ENCODE data around the gene BRD3OS.

BRD3OS gene

GRCh38 chr9:134040781-134041648 is 15.7 kb downstream of the BRD3OS start:
- TF ChIP-seq TCF12 (IDR thresholded peaks at IDR 0.05; ENCODE audit: low read depth) (no peak), NFIC (IDR thresholded peaks at IDR 0.05) (peak; percentile 85), TAF1 (IDR thresholded peaks at IDR 0.05; ENCODE audit: low read depth) (no peak)

GRCh38 chr9:134041649-134041962 is 16.3 kb downstream of the BRD3OS start:
- TF ChIP-seq CEBPB (IDR thresholded peaks at IDR 0.05) (no peak), EGR1 (IDR thresholded peaks at IDR 0.05) (no peak), REST (IDR thresholded peaks at IDR 0.05; ENCODE audit: low read depth) (no peak), FOXM1 (IDR thresholded peaks at IDR 0.05; ENCODE audit: borderline replicate concordance, low read depth) (no peak), TEAD4 (IDR thresholded peaks at IDR 0.05) (no peak), EP300 (IDR thresholded peaks at IDR 0.05; ENCODE audit: borderline replicate concordance) (no peak), USF1 (IDR thresholded peaks at IDR 0.05) (no peak), TAF1 (IDR thresholded peaks at IDR 0.05; ENCODE audit: low read depth) (no peak), NFIC (IDR thresholded peaks at IDR 0.05) (no peak), TCF12 (IDR thresholded peaks at IDR 0.05; ENCODE audit: low read depth) (no peak)

GRCh38 chr9:134043531-134043988 is 18.3 kb downstream of the BRD3OS start:
- TF ChIP-seq EP300 (IDR thresholded peaks at IDR 0.05; ENCODE audit: borderline replicate concordance) (no peak), TAF1 (IDR thresholded peaks at IDR 0.05; ENCODE audit: low read depth) (no peak), CEBPB (IDR thresholded peaks at IDR 0.05) (no peak), CREB1 (IDR thresholded peaks at IDR 0.05; ENCODE audit: low read depth) (no peak), FOXM1 (IDR thresholded peaks at IDR 0.05; ENCODE audit: borderline replicate concordance, low read depth) (no peak)

- no peak for TF ChIP-seq NFIC (IDR thresholded peaks at IDR 0.05)
- no peak for TF ChIP-seq RAD21 (IDR thresholded peaks at IDR 0.05; ENCODE audit: low read depth)
- TF ChIP-seq TCF12 (IDR thresholded peaks at IDR 0.05; ENCODE audit: low read depth): no peak
- TF ChIP-seq CREB1 (IDR thresholded peaks at IDR 0.05; ENCODE audit: low read depth): no peak
- TF ChIP-seq TAF1 (IDR thresholded peaks at IDR 0.05; ENCODE audit: low read depth): no peak
Measured at GRCh38 chr9:134044944-134045343, 19.7 kb downstream of the BRD3OS start.

- no peak for TF ChIP-seq TCF12 (IDR thresholded peaks at IDR 0.05; ENCODE audit: low read depth)
- no peak for TF ChIP-seq CREB1 (IDR thresholded peaks at IDR 0.05; ENCODE audit: low read depth)
- no peak for TF ChIP-seq NFIC (IDR thresholded peaks at IDR 0.05)
- TF ChIP-seq EGR1 (IDR thresholded peaks at IDR 0.05): no peak
- TF ChIP-seq ZBTB7A (IDR thresholded peaks at IDR 0.05; ENCODE audit: low read depth): no peak
- no peak for TF ChIP-seq MAX (IDR thresholded peaks at IDR 0.05)
- TF ChIP-seq TAF1 (IDR thresholded peaks at IDR 0.05; ENCODE audit: low read depth): no peak
- no peak for TF ChIP-seq REST (IDR thresholded peaks at IDR 0.05; ENCODE audit: low read depth)
- no peak for TF ChIP-seq USF1 (IDR thresholded peaks at IDR 0.05)
- TF ChIP-seq TEAD4 (IDR thresholded peaks at IDR 0.05): no peak
- no peak for TF ChIP-seq CEBPB (IDR thresholded peaks at IDR 0.05)
- TF ChIP-seq FOXM1 (IDR thresholded peaks at IDR 0.05; ENCODE audit: borderline replicate concordance, low read depth): no peak
- TF ChIP-seq EP300 (IDR thresholded peaks at IDR 0.05; ENCODE audit: borderline replicate concordance): no peak
- no peak for TF ChIP-seq YY1 (IDR thresholded peaks at IDR 0.05; ENCODE audit: low read depth)
- TF ChIP-seq RAD21 (IDR thresholded peaks at IDR 0.05; ENCODE audit: low read depth): no peak
Measured at GRCh38 chr9:134045841-134046544, 20.7 kb downstream of the BRD3OS start.

Measured in Ishikawa (cell line).